Measurements from ENCODE around the gene SEC61A2. TPM values are rescaled to one million over a fixed set of nuclear protein-coding genes. Genes with fewer than 3 reads are reported as not detected.
"Not testable (repeated sequence)": the region's sequence is repeated elsewhere in the genome, so short reads cannot be mapped to it uniquely, and the experiment has no call there.

The SEC61A2 gene
- 8.2 to 11.0 TPM (median 9.6 TPM) in 3 replicates for total RNA-seq
- long read RNA-seq, transcript SEC61A2-201 (12 exons, 1,893 nt): major isoform, 5 of 18 reads
- long read RNA-seq, partial matches to known transcripts: 2 of 18 reads
- long read RNA-seq, other reads (novel, unspliced or antisense): 11 of 18 reads

DNA sequence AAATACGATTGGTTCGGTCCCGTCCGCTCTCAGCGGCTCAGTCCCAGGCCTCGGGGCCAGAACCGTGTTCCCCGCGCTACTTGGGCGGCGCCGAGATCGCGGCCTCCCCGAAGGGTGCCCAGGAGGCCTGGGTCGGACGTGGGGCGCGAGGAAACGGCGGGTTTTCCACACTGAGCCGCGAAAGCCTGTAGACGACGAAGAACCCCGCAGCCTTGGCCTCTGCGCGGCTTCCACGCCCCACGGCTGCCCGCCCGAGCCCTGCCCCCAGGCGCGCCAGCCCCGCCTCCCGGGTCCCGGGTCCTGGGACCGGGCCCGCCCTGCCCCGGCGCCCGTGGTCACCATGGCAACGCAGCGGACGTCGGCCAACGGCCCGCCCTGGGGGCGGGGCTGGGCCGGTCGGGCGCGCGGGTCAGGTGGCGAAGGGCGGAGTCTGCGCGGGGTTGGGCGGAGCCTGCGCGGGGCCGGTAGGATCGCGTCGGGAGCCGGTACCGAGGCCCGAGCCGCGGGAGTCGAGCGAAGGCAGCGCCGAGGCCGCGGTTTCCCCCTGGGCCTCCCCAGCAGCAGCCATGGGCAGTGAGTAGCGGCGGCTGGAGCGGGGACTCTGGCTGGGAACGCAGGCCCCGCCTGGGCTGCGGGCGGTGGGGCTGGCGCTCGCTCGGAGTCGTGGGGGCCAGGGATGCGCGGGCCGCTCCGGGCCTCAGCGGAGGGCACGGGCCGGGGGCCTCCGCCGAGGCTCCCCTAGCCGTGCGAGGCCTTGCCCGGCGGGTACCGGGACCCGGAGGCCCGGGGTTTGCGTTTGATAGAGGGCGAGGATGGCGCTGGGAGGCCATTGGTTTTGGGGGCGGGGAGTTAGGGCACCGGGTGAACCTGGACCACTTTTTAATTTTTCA is at the start of gene SEC61A2:
TSS of gene SEC61A2 (plus strand) at position 456 of the 890 bp plus-strand sequence. CDS start at position 567, 111 bp downstream.
- H3K4me1 Mint-ChIP-seq (ENCODE audit: low read depth): peaks cover 22% of the 10 kb centered on the region
- no peaks in the 10 kb centered on the region for H3K27me3 Mint-ChIP-seq (ENCODE audit: low read depth)
- DNase-seq (ENCODE audit: low spot score): peak; percentile 97
- H3K36me3 Mint-ChIP-seq (ENCODE audit: low read depth): peaks cover 1% of the 10 kb centered on the region
- H3K9me3 Mint-ChIP-seq (ENCODE audit: low read depth): no peaks in the 10 kb centered on the region
- H3K4me3 Mint-ChIP-seq (ENCODE audit: unreplicated experiment): peak within 1 kb of the TSS; percentile 80
- H3K27ac Mint-ChIP-seq (ENCODE audit: unreplicated experiment): peak within 1 kb of the TSS; percentile 84
- TF ChIP-seq CTCF (IDR thresholded peaks at IDR 0.05): no peak

DNA sequence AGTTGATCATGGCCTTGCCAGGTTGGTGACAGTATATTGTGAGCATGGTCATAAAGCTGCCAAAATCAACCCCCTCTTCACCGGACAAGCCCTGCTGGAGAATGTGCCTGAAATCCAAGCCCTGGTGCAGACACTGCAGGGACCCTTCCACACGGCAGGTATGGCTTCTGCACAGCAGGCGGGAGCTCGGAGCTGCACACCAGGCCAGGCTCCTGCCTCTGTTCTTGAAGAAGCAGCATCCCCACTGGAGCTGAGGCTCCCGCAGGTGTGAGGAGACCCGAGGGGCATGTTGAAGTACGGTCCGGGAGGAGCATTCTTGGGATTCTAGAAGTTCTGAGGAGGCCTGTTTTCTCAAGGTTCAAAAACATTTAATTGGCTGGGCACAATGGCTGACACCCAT is 48.0 kb upstream of the SEC61A2 start:
- Mint-ChIP-seq H3K36me3 (ENCODE audit: low read depth) (peaks cover 7% of the 10 kb centered on the region), H3K27ac (ENCODE audit: unreplicated experiment) (no peak overlapping the region), H3K27me3 (ENCODE audit: low read depth) (no peaks in the 10 kb centered on the region), H3K9me3 (ENCODE audit: low read depth) (no peaks in the 10 kb centered on the region), H3K4me3 (ENCODE audit: unreplicated experiment) (no peak overlapping the region), H3K4me1 (ENCODE audit: low read depth) (no peaks in the 10 kb centered on the region)
- no peak for DNase-seq (ENCODE audit: low spot score)
- TF ChIP-seq CTCF (IDR thresholded peaks at IDR 0.05): no peak

- no peak for DNase-seq (ENCODE audit: low spot score)
- Mint-ChIP-seq H3K4me1 (ENCODE audit: low read depth) (no peaks in the 10 kb centered on the region), H3K9me3 (ENCODE audit: low read depth) (no peaks in the 10 kb centered on the region), H3K36me3 (ENCODE audit: low read depth) (peaks cover 10% of the 10 kb centered on the region), H3K27ac (ENCODE audit: unreplicated experiment) (no peak overlapping the region), H3K27me3 (ENCODE audit: low read depth) (no peaks in the 10 kb centered on the region), H3K4me3 (ENCODE audit: unreplicated experiment) (no peak overlapping the region)
- no peak for TF ChIP-seq CTCF (IDR thresholded peaks at IDR 0.05)
These were observed 47.5 kb upstream of the SEC61A2 start for GRCh38 chr10:12081879-12082557.

GRCh38 chr10:12088919-12089318 is 40.6 kb upstream of the SEC61A2 start:
- no peak overlapping the region for H3K27ac Mint-ChIP-seq (ENCODE audit: unreplicated experiment)
- H3K27me3 Mint-ChIP-seq (ENCODE audit: low read depth): no peaks in the 10 kb centered on the region
- no peaks in the 10 kb centered on the region for H3K4me1 Mint-ChIP-seq (ENCODE audit: low read depth)
- no peak for DNase-seq (ENCODE audit: low spot score)
- no peaks in the 10 kb centered on the region for H3K9me3 Mint-ChIP-seq (ENCODE audit: low read depth)
- no peak overlapping the region for H3K4me3 Mint-ChIP-seq (ENCODE audit: unreplicated experiment)
- peaks cover 23% of the 10 kb centered on the region for H3K36me3 Mint-ChIP-seq (ENCODE audit: low read depth)
- no peak for TF ChIP-seq CTCF (IDR thresholded peaks at IDR 0.05)

GRCh38 chr10:12091421-12091820 is 38.1 kb upstream of the SEC61A2 start:
- no peak overlapping the region for H3K4me3 Mint-ChIP-seq (ENCODE audit: unreplicated experiment)
- H3K27me3 Mint-ChIP-seq (ENCODE audit: low read depth): no peaks in the 10 kb centered on the region
- no peak for DNase-seq (ENCODE audit: low spot score)
- TF ChIP-seq CTCF (IDR thresholded peaks at IDR 0.05): no peak
- no peaks in the 10 kb centered on the region for H3K9me3 Mint-ChIP-seq (ENCODE audit: low read depth)
- H3K4me1 Mint-ChIP-seq (ENCODE audit: low read depth): no peaks in the 10 kb centered on the region
- H3K36me3 Mint-ChIP-seq (ENCODE audit: low read depth): peaks cover 18% of the 10 kb centered on the region
- H3K27ac Mint-ChIP-seq (ENCODE audit: unreplicated experiment): no peak overlapping the region

GRCh38 chr10:12097361-12097760 is 32.1 kb upstream of the SEC61A2 start:
- not testable (repeated sequence) for DNase-seq (ENCODE audit: low spot score); H3K4me1 Mint-ChIP-seq (ENCODE audit: low read depth); H3K9me3 Mint-ChIP-seq (ENCODE audit: low read depth); H3K27ac Mint-ChIP-seq (ENCODE audit: unreplicated experiment); H3K4me3 Mint-ChIP-seq (ENCODE audit: unreplicated experiment); H3K27me3 Mint-ChIP-seq (ENCODE audit: low read depth)
- peaks cover 12% of the 10 kb centered on the region for H3K36me3 Mint-ChIP-seq (ENCODE audit: low read depth)
